HepG2 (cell line): Measurements from ENCODE around the gene C6orf132. TPM values are rescaled to one million over a fixed set of nuclear protein-coding genes. Genes with fewer than 3 reads are reported as not detected.

ENCODE experiments used
- ADNP ChIP-seq: sonication (generic); formaldehyde crosslinking; IDR thresholded peaks from 2 replicates; pipeline ENCODE4 v1.4.0; 2020; ENCODE audit warnings: missing genetic modification reagents
- JUNB ChIP-seq: sonication (generic); formaldehyde crosslinking; IDR thresholded peaks from 2 replicates; pipeline ENCODE4 v1.8.0; 2022; ENCODE audit warnings: missing genetic modification reagents, mild to moderate bottlenecking, borderline replicate concordance
- NFKB2 ChIP-seq: sonication (generic); formaldehyde crosslinking; IDR thresholded peaks from 2 replicates; pipeline ENCODE4 v1.4.0; 2020; ENCODE audit warnings: missing genetic modification reagents, borderline replicate concordance
- NR2C2 ChIP-seq: sonication (generic); formaldehyde crosslinking; IDR thresholded peaks from 2 replicates; pipeline ENCODE4 v1.4.0; 2020; ENCODE audit warnings: missing genetic modification reagents, mild to moderate bottlenecking, moderate library complexity, borderline replicate concordance
- PCBP1 ChIP-seq: fragments of 200-400 bp; formaldehyde crosslinking; IDR thresholded peaks from 2 replicates; pipeline ENCODE4 v1.6.1; 2017; ENCODE audit warnings: mild to moderate bottlenecking, low read depth, low read length, borderline replicate concordance
- TBX3 ChIP-seq: fragments of 450-650 bp; IDR thresholded peaks from 2 replicates; pipeline ENCODE4 v1.6.1; 2017; ENCODE audit warnings: antibody characterized with exemption, mild to moderate bottlenecking, inconsistent platforms, borderline replicate concordance
- U2AF1 ChIP-seq: fragments of 200-400 bp; formaldehyde crosslinking; optimal IDR thresholded peaks from 2 replicates; pipeline ENCODE3; 2017; ENCODE audit warnings: mild to moderate bottlenecking, low read depth, low read length
- ZNF101 ChIP-seq: sonication (generic); formaldehyde crosslinking; IDR thresholded peaks from 2 replicates; pipeline ENCODE4 v1.4.0; 2020; ENCODE audit warnings: mild to moderate bottlenecking, low read depth, missing genetic modification reagents, borderline replicate concordance
- ZNF160 ChIP-seq: sonication (generic); formaldehyde crosslinking; IDR thresholded peaks from 2 replicates; pipeline ENCODE4 v1.8.0; 2022; ENCODE audit warnings: mild to moderate bottlenecking, inconsistent platforms, missing genetic modification reagents
- ZNF225 ChIP-seq: sonication (generic); formaldehyde crosslinking; IDR thresholded peaks from 2 replicates; pipeline ENCODE4 v1.4.0; 2020; ENCODE audit warnings: mild to moderate bottlenecking, missing genetic modification reagents
- ZNF30 ChIP-seq: sonication (generic); formaldehyde crosslinking; IDR thresholded peaks from 2 replicates; pipeline ENCODE4 v1.5.0; 2020; ENCODE audit warnings: mild to moderate bottlenecking, missing genetic modification reagents
- ZSCAN12 ChIP-seq: sonication (generic); formaldehyde crosslinking; IDR thresholded peaks from 2 replicates; pipeline ENCODE4 v1.9.0; 2021; ENCODE audit warnings: mild to moderate bottlenecking, missing genetic modification reagents
- polyA plus RNA-seq, 8 experiments: library from polyadenylated mRNA; depleted of rRNA in 3 of 8; stranded (reverse) in 7 of 8; unstranded in 1 of 8; fragments of >200 nt; fragmentation: Illumina TruSeq in 4 of 8; extraction: Trizol in 4 of 8; gene quantifications; 2 replicates each; pipeline versions ENCODE4 v1.2.1 to v1.2.3, GENCODE V29; 2011 to 2016; ENCODE audit warnings: low read depth in 4 of 8, missing spikeins in 1 of 8, mixed read lengths in 1 of 8; ENCODE audit not compliant: insufficient read depth in 1 of 8
- total RNA-seq, 5 experiments: library from RNA; depleted of rRNA; stranded (reverse); fragments of >200 nt; fragmentation: Illumina TruSeq; extraction: Trizol; gene quantifications; 2 replicates each; pipeline ENCODE4 v1.2.3, GENCODE V29; 2016; ENCODE audit warnings: low read depth in 1 of 5
- TF ChIP-seq, protein P1 (sequence below): sonication (generic); formaldehyde crosslinking; IDR thresholded peaks from 2 replicates; pipeline ENCODE4 v1.5.1; 2020; ENCODE audit warnings: mild to moderate bottlenecking, missing genetic modification reagents
- TF ChIP-seq, protein P2 (sequence below): sonication (generic); formaldehyde crosslinking; IDR thresholded peaks from 2 replicates; pipeline ENCODE4 v1.5.1; 2020; ENCODE audit warnings: mild to moderate bottlenecking, missing genetic modification reagents, moderate library complexity
- TF ChIP-seq, protein P3 (sequence below), 2 experiments: fragments of 450-650 bp in 1 of 2; sonication (generic) in 1 of 2; formaldehyde crosslinking; IDR thresholded peaks; 2 replicates each; pipeline versions ENCODE4 v1.5.0 to v1.8.0; 2020 to 2022; ENCODE audit warnings: mild to moderate bottlenecking in 1 of 2, missing genetic modification reagents in 1 of 2
- TF ChIP-seq, protein P4 (sequence below): sonication (generic); formaldehyde crosslinking; IDR thresholded peaks from 2 replicates; pipeline ENCODE4 v1.4.0; 2020; ENCODE audit warnings: mild to moderate bottlenecking, missing genetic modification reagents

C6orf132 gene
- total and polyA plus RNA-seq, 2 of the 13 experiments (the other 11 are each of a cell fraction or from before 2014, with no cell fraction given): 0.78 to 3.0 TPM

DNA sequence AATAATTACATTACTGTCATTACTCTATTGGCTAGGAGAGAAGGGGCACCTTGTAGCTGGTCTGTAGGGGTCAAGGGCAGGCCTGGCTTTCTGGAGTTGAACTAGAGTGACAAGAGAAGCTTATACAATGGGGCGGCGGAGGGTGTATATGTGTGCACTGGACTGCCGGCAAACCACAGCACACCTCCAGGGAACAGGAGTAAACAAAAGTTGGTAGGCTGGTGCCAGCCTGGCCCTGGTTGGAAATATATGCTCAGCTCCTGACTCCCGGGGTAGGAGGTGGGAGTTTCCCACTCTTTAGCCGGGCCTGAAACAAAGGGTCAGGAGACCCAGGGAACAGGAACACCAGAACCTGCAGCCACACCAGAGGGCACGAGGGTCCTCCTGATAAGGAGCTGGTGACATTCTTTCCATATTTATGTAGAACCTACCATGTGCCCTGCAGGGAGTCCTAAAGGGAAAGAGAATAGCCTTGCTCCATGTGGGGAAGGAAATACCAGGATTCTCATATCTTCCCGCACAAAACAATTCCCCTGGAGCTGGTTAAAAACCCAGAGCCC is 5.1 kb downstream of the C6orf132 start (continued):
- TF ChIP-seq, protein P1, sequence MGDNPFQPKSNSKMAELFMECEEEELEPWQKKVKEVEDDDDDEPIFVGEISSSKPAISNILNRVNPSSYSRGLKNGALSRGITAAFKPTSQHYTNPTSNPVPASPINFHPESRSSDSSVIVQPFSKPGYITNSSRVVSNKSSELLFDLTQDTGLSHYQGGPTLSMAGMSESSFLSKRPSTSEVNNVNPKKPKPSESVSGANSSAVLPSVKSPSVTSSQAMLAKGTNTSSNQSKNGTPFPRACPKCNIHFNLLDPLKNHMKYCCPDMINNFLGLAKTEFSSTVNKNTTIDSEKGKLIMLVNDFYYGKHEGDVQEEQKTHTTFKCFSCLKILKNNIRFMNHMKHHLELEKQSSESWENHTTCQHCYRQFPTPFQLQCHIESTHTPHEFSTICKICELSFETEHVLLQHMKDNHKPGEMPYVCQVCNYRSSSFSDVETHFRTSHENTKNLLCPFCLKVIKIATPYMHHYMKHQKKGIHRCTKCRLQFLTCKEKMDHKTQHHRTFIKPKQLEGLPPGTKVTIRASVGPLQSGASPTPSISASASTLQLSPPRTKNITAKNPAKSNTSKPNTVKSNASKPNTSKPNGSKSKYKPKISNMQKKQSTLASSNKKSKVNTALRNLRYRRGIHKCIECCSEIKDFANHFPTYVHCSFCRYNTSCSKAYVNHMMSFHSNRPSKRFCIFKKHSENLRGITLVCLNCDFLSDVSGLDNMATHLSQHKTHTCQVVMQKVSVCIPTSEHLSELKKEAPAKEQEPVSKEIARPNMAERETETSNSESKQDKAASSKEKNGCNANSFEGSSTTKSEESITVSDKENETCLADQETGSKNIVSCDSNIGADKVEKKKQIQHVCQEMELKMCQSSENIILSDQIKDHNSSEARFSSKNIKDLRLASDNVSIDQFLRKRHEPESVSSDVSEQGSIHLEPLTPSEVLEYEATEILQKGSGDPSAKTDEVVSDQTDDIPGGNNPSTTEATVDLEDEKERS: peak; percentile 48; the same call in 1 of the 2 replicates
- TF ChIP-seq U2AF1: no peak
- peak; percentile 22; the same call in 1 of the 2 replicates for TF ChIP-seq NR2C2 (CRISPR knock-in tag)
- TF ChIP-seq, protein P2, sequence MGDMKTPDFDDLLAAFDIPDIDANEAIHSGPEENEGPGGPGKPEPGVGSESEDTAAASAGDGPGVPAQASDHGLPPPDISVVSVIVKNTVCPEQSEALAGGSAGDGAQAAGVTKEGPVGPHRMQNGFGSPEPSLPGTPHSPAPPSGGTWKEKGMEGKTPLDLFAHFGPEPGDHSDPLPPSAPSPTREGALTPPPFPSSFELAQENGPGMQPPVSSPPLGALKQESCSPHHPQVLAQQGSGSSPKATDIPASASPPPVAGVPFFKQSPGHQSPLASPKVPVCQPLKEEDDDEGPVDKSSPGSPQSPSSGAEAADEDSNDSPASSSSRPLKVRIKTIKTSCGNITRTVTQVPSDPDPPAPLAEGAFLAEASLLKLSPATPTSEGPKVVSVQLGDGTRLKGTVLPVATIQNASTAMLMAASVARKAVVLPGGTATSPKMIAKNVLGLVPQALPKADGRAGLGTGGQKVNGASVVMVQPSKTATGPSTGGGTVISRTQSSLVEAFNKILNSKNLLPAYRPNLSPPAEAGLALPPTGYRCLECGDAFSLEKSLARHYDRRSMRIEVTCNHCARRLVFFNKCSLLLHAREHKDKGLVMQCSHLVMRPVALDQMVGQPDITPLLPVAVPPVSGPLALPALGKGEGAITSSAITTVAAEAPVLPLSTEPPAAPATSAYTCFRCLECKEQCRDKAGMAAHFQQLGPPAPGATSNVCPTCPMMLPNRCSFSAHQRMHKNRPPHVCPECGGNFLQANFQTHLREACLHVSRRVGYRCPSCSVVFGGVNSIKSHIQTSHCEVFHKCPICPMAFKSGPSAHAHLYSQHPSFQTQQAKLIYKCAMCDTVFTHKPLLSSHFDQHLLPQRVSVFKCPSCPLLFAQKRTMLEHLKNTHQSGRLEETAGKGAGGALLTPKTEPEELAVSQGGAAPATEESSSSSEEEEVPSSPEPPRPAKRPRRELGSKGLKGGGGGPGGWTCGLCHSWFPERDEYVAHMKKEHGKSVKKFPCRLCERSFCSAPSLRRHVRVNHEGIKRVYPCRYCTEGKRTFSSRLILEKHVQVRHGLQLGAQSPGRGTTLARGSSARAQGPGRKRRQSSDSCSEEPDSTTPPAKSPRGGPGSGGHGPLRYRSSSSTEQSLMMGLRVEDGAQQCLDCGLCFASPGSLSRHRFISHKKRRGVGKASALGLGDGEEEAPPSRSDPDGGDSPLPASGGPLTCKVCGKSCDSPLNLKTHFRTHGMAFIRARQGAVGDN (CRISPR knock-in tag): no peak; the same call in 1 of the 2 replicates
- no peak for TF ChIP-seq ZNF225 (CRISPR knock-in tag)
- no peak for TF ChIP-seq PCBP1
- TF ChIP-seq TBX3: peak; percentile 44; the same call in 1 of the 2 replicates
- TF ChIP-seq ADNP: no peak
- TF ChIP-seq JUNB: no peak
- TF ChIP-seq ZNF101 (CRISPR knock-in tag): no peak
- no peak for TF ChIP-seq ZNF30 (CRISPR knock-in tag)
- no peak for TF ChIP-seq NFKB2
- TF ChIP-seq, protein P3, sequence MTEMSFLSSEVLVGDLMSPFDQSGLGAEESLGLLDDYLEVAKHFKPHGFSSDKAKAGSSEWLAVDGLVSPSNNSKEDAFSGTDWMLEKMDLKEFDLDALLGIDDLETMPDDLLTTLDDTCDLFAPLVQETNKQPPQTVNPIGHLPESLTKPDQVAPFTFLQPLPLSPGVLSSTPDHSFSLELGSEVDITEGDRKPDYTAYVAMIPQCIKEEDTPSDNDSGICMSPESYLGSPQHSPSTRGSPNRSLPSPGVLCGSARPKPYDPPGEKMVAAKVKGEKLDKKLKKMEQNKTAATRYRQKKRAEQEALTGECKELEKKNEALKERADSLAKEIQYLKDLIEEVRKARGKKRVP (CRISPR knock-in tag; IDR thresholded peaks at IDR 0.05): no peak
- TF ChIP-seq ZNF160 (CRISPR knock-in tag): no peak
- TF ChIP-seq ZSCAN12: no peak
- TF ChIP-seq, protein P4, sequence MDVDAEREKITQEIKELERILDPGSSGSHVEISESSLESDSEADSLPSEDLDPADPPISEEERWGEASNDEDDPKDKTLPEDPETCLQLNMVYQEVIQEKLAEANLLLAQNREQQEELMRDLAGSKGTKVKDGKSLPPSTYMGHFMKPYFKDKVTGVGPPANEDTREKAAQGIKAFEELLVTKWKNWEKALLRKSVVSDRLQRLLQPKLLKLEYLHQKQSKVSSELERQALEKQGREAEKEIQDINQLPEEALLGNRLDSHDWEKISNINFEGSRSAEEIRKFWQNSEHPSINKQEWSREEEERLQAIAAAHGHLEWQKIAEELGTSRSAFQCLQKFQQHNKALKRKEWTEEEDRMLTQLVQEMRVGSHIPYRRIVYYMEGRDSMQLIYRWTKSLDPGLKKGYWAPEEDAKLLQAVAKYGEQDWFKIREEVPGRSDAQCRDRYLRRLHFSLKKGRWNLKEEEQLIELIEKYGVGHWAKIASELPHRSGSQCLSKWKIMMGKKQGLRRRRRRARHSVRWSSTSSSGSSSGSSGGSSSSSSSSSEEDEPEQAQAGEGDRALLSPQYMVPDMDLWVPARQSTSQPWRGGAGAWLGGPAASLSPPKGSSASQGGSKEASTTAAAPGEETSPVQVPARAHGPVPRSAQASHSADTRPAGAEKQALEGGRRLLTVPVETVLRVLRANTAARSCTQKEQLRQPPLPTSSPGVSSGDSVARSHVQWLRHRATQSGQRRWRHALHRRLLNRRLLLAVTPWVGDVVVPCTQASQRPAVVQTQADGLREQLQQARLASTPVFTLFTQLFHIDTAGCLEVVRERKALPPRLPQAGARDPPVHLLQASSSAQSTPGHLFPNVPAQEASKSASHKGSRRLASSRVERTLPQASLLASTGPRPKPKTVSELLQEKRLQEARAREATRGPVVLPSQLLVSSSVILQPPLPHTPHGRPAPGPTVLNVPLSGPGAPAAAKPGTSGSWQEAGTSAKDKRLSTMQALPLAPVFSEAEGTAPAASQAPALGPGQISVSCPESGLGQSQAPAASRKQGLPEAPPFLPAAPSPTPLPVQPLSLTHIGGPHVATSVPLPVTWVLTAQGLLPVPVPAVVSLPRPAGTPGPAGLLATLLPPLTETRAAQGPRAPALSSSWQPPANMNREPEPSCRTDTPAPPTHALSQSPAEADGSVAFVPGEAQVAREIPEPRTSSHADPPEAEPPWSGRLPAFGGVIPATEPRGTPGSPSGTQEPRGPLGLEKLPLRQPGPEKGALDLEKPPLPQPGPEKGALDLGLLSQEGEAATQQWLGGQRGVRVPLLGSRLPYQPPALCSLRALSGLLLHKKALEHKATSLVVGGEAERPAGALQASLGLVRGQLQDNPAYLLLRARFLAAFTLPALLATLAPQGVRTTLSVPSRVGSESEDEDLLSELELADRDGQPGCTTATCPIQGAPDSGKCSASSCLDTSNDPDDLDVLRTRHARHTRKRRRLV (CRISPR knock-in tag): no peak
